GM18511 (cell line): ENCODE results near the gene CFAP77.

Experiments
- ATAC-seq: cut with Tn5 transposase; IDR thresholded peaks from one replicate; pipeline ENCODE4 v1.9.1; 2021; ENCODE audit warnings: mild to moderate bottlenecking, moderate library complexity; ENCODE audit not compliant: unreplicated experiment

CFAP77 gene

GRCh38 chr9:132514011-132514744 lies 104.2 kb downstream of the CFAP77 start:
- no peak for ATAC-seq

GRCh38 chr9:132514821-132515220 lies 104.8 kb downstream of the CFAP77 start:
- ATAC-seq = no peak

DNA sequence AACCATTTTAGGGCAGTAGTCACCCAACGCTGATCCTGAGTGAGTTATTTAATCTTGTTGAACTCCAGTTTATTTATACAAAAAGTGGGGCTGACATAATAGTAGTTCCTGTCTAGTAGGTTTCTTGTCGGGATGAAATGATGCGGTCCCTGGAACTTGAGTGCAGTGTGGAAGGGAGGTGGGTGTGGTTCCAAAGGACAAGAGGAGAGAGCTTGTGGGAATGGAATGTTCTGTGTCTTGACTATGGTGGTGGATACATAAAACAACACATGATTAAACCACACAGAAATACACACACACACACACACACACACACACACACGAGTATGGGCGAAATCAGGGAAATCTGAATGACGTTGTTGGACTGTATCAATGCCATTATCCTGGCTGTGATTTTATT lies 106.3 kb downstream of the CFAP77 start:
- ATAC-seq = no peak

DNA sequence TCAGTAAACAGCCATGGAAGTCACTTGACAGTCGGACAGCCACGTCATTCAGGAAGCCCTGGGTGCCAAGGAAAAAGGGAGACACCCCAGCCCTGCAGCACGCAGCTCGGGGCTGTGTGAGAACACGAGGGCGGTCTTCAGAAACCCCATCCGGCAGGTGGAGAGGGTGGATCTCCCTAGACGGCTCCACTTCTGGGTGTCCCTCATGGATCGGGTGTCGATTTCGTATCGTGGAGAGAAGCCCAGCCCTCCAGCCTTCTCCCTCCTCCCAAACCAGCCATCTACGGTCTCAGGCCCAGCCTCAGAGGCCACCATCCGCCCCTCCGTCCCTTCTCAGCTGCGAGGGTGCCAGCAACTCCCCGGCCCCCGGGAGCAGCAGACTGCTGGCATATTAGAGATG lies 106.9 kb downstream of the CFAP77 start:
- ATAC-seq = no peak

DNA sequence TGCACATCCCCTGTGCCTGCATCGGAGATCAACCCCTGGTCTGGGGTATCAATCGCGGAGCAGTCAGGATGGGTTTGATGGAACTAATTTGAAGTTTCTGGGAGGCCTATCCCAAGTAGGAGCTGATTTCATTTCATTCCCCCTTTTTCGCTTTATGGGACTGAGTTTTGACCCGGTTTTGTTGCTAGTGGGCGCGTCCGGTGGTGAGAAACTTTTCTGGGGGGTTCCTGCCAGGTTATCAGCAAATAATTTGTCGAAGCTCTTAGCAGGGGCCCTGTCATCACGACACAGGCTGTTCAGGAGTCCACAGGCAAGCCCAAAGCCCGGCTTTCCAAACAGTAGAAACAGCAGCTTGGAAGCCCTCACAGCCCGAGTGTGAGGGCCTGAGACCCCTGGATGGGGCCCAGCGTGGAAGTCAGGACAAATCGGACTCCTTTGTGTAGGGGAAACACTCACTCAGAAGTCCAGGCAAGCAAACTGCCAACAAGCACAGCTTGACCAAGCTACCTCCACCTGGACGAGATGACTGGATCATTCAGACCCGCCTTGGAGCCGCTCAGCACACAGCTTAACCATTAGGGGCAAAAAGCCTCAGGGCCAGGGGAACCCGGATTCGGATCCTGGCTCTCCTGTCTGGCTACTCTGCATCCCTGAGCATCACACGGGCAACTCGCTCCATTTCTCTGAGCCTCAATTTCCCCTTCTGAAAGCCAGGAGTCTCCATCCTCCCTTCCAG lies 108.0 kb downstream of the CFAP77 start:
- no peak for ATAC-seq

DNA sequence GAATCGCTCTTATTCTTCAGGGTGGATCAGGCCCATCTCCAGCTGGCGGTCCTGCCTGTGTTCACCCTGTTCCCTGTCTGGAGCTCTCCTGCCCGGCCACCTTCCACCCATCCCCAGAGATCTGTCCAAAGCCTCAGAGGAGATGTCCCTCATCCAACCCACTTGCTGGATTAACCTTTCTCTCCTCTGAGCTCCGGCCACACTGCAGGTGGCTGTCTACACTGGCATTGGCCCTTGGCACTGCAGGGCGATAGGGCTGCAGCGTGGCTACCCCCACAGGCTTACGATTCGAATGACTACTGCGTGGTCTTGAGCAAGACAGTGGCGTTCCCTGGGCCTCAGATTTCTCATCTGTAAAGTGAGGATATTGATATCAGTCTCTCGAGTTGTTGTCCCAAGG lies 108.6 kb downstream of the CFAP77 start:
- ATAC-seq = no peak

GRCh38 chr9:132519033-132519432 lies 109.0 kb downstream of the CFAP77 start:
- ATAC-seq = no peak

DNA sequence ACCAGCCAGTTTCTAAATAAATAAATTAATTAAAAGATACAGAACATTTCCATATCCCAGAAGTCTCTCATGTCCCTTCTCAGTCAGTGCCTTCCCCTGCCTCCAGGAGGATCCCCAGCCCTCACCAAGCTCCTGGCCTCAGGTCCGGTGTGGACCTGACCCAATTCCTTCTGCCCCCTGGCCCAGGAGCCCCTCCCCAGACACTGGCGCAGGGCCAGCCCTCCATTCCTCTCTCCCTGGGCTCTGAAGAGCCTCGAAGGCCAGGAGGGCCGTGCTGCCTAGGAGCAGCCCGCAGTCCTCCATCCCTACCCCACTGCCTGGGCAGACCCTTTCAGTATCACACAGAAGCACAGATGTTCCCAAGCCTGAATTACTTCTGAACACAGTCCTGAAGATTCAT lies 110.6 kb downstream of the CFAP77 start:
- no peak for ATAC-seq

DNA sequence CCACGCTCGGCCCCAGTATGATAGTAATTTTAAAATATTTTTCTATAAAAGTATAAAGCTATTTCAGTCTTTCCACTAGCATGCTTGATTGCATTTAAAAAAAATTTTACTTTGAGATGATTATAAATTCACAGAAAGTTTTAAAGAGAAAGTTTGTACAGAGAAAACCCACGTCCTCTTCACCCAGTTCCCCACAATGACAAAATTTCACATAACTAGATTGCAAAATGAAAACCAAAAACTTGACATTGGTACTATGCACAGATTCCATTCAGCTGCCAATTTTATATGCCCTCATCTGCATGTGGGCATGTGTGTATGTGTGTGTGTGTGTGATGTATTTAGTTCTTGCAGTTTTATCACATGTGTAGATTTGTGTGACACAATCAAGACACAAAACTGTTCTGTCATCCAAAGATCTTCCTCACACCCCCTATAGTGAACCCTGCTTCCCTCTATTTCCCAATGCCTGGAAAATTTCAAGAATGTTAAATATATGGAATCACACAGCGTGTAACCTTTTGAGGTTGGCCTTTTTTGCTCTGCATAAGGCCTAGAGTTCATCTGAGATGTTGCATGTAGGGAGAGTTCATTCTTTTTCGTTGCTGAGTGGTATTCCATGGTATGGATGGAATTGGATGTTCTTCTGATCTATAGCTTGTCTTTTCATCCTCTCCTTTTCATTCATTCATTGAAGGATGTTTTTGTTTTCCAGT lies 115.5 kb downstream of the CFAP77 start:
- ATAC-seq = no peak

DNA sequence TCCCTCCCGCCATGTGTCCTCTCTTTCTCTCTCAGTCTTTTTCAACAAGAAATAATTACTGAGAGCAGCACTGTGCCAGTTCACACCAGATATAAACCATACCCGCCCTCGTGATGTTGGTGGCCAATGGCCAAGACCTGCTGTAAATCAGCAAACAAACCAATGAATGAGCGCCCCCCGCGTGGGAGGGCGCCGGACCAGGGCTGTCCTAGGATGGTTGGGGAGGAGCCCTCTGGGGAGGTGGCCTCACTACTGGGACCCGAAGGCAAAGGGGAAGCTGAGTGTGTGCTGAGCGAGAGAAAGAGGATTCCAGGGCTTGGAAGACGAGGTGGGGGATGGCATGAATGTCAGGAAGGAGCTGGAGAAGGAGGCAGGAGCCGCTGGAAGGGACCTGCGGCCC lies 121.2 kb downstream of the CFAP77 start:
- no peak for ATAC-seq

DNA sequence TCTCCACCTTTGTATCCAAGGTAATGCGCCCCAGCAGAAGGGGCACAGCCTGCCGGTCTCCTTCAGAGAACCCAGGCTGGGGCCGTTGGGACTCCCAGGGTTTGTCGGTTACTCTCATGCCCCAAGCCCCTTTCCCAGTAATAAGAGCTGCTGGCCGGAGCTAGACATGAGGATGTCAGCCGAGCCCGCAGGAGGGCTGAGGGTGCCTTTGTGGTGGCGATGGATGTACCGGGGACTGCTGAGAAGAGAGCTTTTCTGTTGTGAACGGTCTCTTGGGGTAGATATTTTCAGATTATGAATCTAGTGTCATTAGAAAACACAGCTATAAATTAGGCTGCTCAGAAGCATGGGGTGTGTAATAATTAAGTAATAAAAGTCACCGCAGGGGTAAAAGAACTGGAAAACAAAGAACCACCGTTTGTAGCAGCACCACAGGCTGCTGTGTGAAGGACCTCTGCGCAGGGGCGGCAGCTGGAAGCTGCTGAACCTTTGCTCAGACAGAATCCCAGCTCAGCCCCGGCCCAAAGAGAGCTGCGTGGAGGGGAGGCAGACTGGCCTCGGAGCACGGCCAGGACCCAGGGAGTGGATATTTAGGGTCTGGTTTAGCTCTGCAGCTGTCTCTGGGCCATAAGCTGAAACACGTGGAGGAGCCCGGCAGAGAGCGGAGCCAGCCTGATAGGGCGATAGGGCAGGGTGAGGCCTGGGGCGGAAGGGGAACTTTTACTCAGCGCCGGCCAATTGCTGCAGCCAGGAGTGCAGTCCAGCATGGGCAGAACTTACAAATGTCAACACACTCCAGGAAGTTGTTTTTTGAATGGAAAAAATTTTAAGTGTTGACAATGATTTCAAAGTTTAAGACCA lies 121.9 kb downstream of the CFAP77 start:
- ATAC-seq = no peak

DNA sequence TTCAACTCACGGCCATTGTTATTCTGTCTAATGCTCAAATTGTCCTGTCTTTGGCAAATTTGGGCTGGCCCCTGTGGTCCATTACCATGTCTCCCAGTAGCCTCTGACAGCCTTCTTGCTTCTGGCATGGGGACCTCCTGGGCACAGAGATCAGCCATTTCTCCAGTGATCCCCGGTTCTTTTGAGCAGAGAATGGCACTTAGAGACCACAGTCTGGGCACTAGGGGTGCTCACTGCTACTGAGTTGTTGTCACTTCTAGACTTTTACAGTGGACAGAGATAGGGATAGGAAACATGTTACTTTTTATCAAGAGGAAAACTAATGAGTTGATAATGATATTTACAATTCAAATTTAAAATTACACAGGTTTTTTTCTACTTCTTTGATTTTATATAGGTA lies 124.8 kb downstream of the CFAP77 start:
- no peak for ATAC-seq

DNA sequence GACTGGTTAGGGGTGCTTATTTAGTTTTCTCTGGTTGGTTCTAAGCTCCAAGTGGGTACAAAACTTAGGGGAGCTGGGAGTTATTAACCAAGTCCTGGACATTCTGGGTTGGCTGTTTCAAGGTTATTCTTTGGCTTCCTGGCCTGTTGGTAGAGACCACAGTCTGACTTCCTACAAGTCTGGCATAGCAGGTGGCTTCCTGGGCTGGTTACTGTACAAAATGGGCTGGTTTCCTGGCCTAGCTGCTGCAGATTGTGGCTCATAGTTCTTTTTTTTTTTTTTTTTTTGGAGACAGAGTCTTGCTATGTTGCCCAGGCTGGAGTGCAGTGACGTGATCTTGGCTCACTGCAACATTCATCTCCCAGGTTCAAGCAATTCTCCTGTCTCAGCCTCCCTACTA lies 126.1 kb downstream of the CFAP77 start:
- no peak for ATAC-seq

DNA sequence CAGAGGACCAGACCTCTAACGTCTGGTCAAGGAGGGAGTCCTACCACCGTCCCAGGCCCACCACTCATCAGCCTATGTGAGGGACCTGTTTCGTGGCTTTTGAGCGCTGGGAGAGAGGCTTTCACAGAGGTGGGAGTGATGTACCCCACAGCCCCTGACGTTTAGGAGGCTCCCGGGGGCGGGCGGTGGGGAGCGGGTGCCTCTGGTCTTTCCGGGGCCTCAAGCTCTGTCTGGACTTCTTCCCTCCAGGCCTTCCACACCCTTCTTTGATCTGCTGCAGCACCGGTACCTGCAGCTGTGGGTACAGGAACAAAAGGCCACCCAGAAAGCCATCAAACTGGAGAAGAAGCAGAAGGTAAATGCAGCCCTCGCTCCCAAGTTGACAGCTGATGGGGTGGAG lies 127.3 kb downstream of the CFAP77 start:
- ATAC-seq = no peak

GRCh38 chr9:132538071-132538470 lies 128.1 kb downstream of the CFAP77 start:
- no peak for ATAC-seq

DNA sequence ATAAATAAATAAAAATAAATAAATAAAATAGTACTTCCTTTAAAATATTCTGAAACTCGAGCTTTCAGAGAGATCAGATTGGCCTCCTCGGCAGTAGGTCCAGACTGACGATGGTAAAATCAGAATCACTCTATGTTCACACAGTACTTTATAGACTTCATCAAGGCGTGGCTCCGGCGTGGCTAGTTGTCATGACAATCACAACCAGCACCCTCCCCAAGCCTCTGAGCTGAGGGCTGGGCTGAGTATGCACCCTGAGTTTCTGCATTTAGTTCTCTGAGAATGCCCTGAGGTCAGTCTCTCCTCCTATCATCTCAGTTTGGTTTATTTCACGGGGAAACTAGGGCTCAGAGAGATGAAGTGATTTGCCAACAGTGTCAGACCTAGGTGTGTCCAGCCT lies 129.1 kb downstream of the CFAP77 start:
- ATAC-seq = no peak

- no peak for ATAC-seq
Measured at GRCh38 chr9:132541051-132541450, 131.0 kb downstream of the CFAP77 start.

- no peak for ATAC-seq
Measured at GRCh38 chr9:132541870-132542830, 132.1 kb downstream of the CFAP77 start.

DNA sequence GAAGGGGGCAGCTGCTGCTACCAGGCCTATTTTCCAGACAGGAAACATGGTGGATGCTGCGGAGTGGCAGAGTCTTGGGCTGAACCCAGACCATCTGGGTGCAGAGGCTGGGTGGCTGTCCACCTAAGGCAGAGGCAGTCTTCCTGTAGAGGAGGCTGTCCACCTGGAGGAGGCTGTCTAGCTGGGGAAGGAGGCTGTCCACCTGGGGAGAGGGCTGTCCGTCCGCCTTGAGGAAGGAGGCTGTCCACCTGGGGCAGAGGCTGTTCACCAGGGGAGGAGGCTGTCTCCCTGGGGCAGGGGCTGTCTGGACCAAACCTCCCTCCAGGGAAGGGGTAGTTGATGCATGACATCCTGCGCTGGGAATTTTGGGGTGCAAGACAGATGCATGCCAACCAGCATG lies 133.2 kb downstream of the CFAP77 start:
- ATAC-seq = no peak

- no peak for ATAC-seq
Measured at GRCh38 chr9:132543960-132544359, 133.9 kb downstream of the CFAP77 start.
